Parathyroid adenoma (tissue), 2 donors: ENCODE results near the gene CSNK2A2.
A peak's percentile ranks its signal among the peaks of the same experiment; 100 is the strongest.

Experiments used
- H2AFZ ChIP-seq: fragments of 300-600 bp; sonication (generic); one replicate; pipeline ENCODE4 v1.7.0; 2017; ENCODE audit warnings: antibody characterized with exemption, mild to moderate bottlenecking
- H3K27ac ChIP-seq: fragments of 300-600 bp; sonication (generic); one replicate; pipeline ENCODE4 v1.7.0; 2017
- H3K27me3 ChIP-seq: fragments of 300-600 bp; sonication (generic); one replicate; pipeline ENCODE4 v1.7.0; 2017; ENCODE audit warnings: low read length; ENCODE audit not compliant: control insufficient read depth, insufficient read depth
- H3K36me3 ChIP-seq: fragments of 300-600 bp; sonication (generic); one replicate; pipeline ENCODE4 v1.7.0; 2017; ENCODE audit warnings: low read length; ENCODE audit not compliant: control insufficient read depth, insufficient read depth
- H3K4me1 ChIP-seq: fragments of 300-600 bp; sonication (generic); one replicate; pipeline ENCODE4 v1.7.0; 2017; ENCODE audit warnings: control low read depth
- H3K4me2 ChIP-seq: fragments of 300-600 bp; sonication (generic); one replicate; pipeline ENCODE4 v1.7.0; 2017; ENCODE audit warnings: low read length
- H3K4me3 ChIP-seq: fragments of 300-600 bp; sonication (generic); one replicate; pipeline ENCODE4 v1.7.0; 2017; ENCODE audit warnings: low read depth, low read length
- H3K79me2 ChIP-seq: fragments of 300-600 bp; sonication (generic); one replicate; pipeline ENCODE4 v1.7.0; 2017; ENCODE audit warnings: control low read depth
- H3K9ac ChIP-seq: fragments of 300-600 bp; sonication (generic); one replicate; pipeline ENCODE4 v1.7.0; 2017; ENCODE audit warnings: mild to moderate bottlenecking
- H3K9me3 ChIP-seq: fragments of 300-600 bp; sonication (generic); one replicate; pipeline ENCODE4 v1.7.0; 2017; ENCODE audit warnings: low read length; ENCODE audit not compliant: control insufficient read depth
- TF ChIP-seq, protein P1 (sequence below): fragments of 300-600 bp; sonication (generic); IDR thresholded peaks from one replicate; pipeline ENCODE4 v1.7.0; 2017; ENCODE audit warnings: antibody characterized with exemption, mild to moderate bottlenecking
- donor health status: primary hyperparathyroidism.

CSNK2A2 gene

GRCh38 chr16:58138852-58139251, 59.1 kb downstream of the CSNK2A2 start:
- Histone ChIP-seq H3K4me1 (no peaks in the 10 kb centered on the region), H2AFZ (no peak overlapping the region), H3K27ac (no peak overlapping the region), H3K79me2 (no peaks in the 10 kb centered on the region), H3K4me2 (no peak overlapping the region), H3K9me3 (no peaks in the 10 kb centered on the region), H3K9ac (no peak overlapping the region), H3K4me3 (no peak overlapping the region), H3K36me3 (no peaks in the 10 kb centered on the region), H3K27me3 (no peaks in the 10 kb centered on the region)
- TF ChIP-seq, protein P1, sequence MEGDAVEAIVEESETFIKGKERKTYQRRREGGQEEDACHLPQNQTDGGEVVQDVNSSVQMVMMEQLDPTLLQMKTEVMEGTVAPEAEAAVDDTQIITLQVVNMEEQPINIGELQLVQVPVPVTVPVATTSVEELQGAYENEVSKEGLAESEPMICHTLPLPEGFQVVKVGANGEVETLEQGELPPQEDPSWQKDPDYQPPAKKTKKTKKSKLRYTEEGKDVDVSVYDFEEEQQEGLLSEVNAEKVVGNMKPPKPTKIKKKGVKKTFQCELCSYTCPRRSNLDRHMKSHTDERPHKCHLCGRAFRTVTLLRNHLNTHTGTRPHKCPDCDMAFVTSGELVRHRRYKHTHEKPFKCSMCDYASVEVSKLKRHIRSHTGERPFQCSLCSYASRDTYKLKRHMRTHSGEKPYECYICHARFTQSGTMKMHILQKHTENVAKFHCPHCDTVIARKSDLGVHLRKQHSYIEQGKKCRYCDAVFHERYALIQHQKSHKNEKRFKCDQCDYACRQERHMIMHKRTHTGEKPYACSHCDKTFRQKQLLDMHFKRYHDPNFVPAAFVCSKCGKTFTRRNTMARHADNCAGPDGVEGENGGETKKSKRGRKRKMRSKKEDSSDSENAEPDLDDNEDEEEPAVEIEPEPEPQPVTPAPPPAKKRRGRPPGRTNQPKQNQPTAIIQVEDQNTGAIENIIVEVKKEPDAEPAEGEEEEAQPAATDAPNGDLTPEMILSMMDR: no peak

- Histone ChIP-seq H3K27me3 (no peaks in the 10 kb centered on the region), H3K36me3 (no peaks in the 10 kb centered on the region), H3K4me3 (no peak overlapping the region), H2AFZ (no peak overlapping the region), H3K4me1 (no peaks in the 10 kb centered on the region), H3K9ac (no peak overlapping the region), H3K4me2 (no peak overlapping the region), H3K27ac (no peak overlapping the region), H3K79me2 (no peaks in the 10 kb centered on the region), H3K9me3 (no peaks in the 10 kb centered on the region)
- TF ChIP-seq, protein P1: no peak
These were observed 60.3 kb downstream of the CSNK2A2 start for GRCh38 chr16:58137581-58137980.

- Histone ChIP-seq H3K4me2 (peak within 1 kb of the TSS; percentile 87), H3K4me3 (peak within 1 kb of the TSS; percentile 94), H3K4me1 (peaks cover 8% of the 10 kb centered on the region), H3K27me3 (no peaks in the 10 kb centered on the region), H3K27ac (peak within 1 kb of the TSS; percentile 79), H3K9me3 (no peaks in the 10 kb centered on the region), H3K9ac (peak within 1 kb of the TSS; percentile 28), H2AFZ (peak within 1 kb of the TSS; percentile 83), H3K36me3 (no peaks in the 10 kb centered on the region), H3K79me2 (peaks cover 30% of the 10 kb centered on the region)
- TF ChIP-seq, protein P1: no peak
These were observed 68.6 kb downstream of the CSNK2A2 start, which contains the start of gene CFAP20 for GRCh38 chr16:58129097-58129936. Gene CFAP20, minus strand, starts transcription at chr16:58129381. Its CDS starts 266 bp downstream, at chr16:58129115.

DNA sequence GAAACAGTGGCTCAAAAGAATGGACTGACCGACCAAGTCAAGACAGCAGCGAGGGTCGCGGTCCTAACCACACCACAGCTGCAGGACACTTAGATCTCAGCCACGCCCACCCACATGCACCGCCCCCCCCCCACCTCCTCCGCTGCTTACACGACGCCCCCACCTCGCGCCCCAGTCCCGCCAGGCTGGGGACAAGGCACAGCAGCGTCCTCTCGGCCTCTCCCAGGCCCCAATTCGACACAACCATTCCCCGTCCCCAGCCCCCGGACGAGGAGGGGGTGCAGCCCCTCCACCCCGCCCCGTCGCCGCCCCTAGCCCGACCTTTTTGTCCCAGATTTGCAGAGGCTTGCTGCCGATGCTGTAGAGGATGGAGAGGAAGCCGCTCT, 69.2 kb downstream of the CSNK2A2 start:
- H3K9ac ChIP-seq: peak overlapping the region; percentile 28
- peaks cover 8% of the 10 kb centered on the region for H3K4me1 ChIP-seq
- H2AFZ ChIP-seq: peak overlapping the region; percentile 62
- no peaks in the 10 kb centered on the region for H3K9me3 ChIP-seq
- H3K27me3 ChIP-seq: no peaks in the 10 kb centered on the region
- TF ChIP-seq, protein P1: no peak
- peak overlapping the region; percentile 94 for H3K4me3 ChIP-seq
- H3K36me3 ChIP-seq: no peaks in the 10 kb centered on the region
- H3K79me2 ChIP-seq: peaks cover 35% of the 10 kb centered on the region
- peak overlapping the region; percentile 79 for H3K27ac ChIP-seq
- peak overlapping the region; percentile 87 for H3K4me2 ChIP-seq
